Fibroblast of pulmonary artery (primary cell): ENCODE data around the gene FCN3.
A peak's percentile ranks its signal among the peaks of the same experiment; 100 is the strongest.

Experiments used
- DNase-seq: peaks from one replicate; pipeline ENCODE4 v3.0.0-alpha.2; 2010; ENCODE audit warnings: low read depth
- H3K4me3 ChIP-seq: replicated peaks from 2 replicates; pipeline ENCODE4 v1.5.1; 2011; ENCODE audit warnings: low read depth, mild to moderate bottlenecking, control low read depth, low read length, moderate library complexity
- CTCF ChIP-seq: IDR thresholded peaks from 2 replicates; pipeline ENCODE4 v1.5.1; 2011; ENCODE audit warnings: mild to moderate bottlenecking, control low read depth, low read length, inconsistent platforms; ENCODE audit errors: missing control alignments

The FCN3 gene

DNA sequence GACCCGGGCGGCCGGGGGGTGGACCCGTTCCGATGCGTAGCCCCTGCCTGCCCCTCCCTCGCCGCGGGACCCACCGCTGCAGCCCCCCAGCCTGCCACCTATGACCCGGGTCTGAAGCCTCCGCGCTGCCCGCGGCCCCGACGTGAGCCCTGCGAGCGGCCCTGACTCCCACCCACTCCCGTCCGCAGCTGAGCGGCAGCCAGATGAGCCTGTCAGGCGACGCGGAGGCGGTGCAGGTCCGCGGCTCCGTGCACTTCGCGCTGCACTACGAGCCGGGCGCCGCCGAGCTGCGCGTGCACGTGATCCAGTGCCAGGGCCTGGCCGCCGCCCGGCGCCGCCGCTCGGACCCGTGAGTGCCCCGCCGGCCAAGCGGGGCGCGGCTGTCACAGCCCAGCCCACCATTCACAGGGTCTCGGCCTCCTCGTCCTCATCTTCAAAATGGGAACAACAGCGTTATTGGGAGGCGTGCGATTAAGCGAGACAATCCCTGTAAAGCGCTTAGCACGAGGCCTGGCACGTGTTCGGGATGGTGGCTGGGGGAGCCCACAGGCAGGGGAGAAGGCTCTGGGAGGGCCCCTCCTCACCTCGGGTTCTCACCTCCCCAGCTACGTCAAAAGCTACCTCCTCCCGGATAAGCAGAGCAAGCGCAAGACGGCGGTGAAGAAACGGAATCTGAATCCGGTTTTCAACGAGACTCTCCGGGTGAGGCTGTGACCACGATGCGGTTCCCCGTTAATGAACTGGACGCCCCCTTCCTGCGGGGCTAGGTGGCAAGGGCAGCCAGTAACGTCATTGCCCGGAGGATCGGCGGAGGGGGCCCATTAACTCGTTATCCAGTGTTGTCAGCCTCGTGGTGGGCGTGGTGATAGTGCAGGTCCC is 24.6 kb downstream of the FCN3 start:
- peak; percentile 76 for DNase-seq
- H3K4me3 ChIP-seq: peak overlapping the region; percentile 43
- TF ChIP-seq CTCF: no peak

DNA sequence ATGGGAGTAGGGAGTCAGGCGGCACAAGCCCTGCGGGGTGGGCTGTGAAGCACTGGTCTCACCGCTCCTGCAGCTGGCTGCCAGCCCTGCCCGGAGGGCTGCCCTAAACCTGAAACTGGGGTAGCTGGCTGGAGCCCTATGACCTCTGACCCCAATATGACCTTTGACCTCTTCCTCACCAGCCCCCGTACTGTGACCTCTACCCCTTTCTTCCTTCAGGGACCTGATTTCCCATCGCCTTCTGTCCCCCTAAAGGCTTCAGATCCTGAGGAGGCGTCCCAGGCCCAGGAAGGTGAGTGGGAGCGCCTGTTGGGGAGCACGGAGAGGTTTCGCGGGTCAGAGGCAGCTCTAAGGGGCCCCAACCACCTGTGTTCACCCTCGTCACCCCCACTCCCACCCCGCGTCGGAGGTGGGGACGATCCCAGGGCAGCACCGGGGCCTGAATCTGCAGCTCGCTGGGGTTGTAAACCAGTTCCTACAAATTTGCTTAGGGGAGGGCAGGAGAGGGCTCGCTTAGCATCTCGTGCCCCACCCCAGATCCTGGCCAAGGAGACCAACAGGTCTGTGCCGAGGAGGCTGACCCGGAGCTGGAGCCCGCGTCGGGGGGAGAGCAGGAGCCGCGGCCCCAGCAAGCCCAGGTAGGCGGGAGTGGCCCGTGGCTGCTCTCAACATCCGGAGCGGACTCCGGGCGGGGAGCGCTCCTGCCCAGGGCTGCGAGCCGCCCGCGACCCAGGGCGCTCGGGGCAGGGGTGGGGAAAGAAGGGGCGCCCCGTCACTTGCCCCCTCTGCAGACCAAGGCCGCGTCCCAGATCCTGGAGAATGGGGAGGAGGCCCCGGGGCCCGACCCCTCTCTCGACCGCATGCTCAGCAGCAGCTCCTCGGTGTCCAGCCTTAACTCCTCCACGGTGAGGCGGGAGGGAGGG is 25.5 kb downstream of the FCN3 start:
- TF ChIP-seq CTCF: no peak
- peak overlapping the region; percentile 43 for H3K4me3 ChIP-seq
- no peak for DNase-seq

DNA sequence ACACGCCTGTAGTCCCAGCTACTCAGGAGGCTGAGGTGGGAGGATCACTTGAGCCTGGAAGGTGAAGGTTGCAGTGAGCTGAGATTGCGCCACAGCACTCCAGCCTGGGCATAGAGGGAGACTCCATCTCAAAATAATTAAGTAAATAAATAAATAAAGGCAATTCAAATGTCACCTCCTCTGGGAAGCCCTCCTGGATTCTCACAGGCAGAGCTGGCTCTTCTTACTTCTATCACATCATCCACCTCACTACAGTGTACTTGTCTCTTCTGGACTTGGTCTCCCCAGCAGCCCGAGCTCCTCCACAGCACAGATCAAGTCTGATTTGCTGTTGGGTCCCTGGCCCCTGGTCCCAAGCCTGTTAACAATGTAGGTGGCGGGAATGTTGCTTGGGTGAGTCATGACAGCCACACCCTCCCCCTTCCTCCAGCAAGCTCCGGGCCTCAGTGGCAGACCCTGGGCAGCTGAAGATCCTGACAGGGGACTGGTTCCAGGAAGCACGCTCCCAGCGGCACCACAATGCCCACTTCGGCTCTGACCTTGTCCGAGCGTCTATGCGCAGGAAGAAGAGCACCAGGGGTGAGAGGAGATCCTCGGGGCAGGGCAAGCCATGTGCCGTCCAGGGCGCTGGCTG is 27.5 kb downstream of the FCN3 start:
- TF ChIP-seq CTCF: no peak
- no peak overlapping the region for H3K4me3 ChIP-seq
- no peak for DNase-seq

- no peak for TF ChIP-seq CTCF
- DNase-seq: no peak
- no peak overlapping the region for H3K4me3 ChIP-seq
Observed at GRCh38 chr1:27346357-27346756, 28.3 kb downstream of the FCN3 start.

GRCh38 chr1:27345272-27345671 is 29.4 kb downstream of the FCN3 start:
- H3K4me3 ChIP-seq: no peak overlapping the region
- DNase-seq: no peak
- TF ChIP-seq CTCF: no peak

DNA sequence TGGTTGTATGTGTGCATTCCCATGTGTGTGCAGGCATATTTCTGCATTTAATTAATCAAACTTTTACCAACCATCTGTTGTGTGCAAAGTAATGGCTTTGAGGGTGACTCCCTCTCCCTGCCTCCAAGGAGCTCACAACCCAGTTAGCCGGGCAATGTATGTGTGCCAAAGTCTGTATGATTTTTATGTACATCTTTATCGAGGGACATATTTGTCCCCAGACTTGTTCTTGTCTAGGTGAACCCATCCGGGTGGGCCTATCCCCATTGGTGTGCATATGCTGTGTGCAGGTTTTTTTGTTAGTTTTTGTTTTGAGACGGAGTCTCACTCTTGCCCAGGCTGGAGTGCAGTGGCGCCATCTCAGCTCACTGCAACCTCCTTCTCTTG is 31.0 kb downstream of the FCN3 start:
- no peak for DNase-seq
- TF ChIP-seq CTCF: no peak
- no peak overlapping the region for H3K4me3 ChIP-seq
